Loucy (cell line): ENCODE data around the gene GPC2.
A peak's percentile ranks its signal among the peaks of the same experiment; 100 is the strongest.

Source experiments
- EZH2phosphoT487 ChIP-seq: fragments of 200-600 bp; IDR thresholded peaks from 2 replicates; pipeline ENCODE4 v1.6.1; 2018; ENCODE audit warnings: antibody characterized with exemption, mild to moderate bottlenecking, moderate library complexity, borderline replicate concordance
- TF ChIP-seq, protein P1 (sequence below): fragments of 200-600 bp; sonication (generic); conservative IDR thresholded peaks from 2 replicates; pipeline ENCODE4 v1.5.1; 2014; ENCODE audit warnings: mild to moderate bottlenecking, antibody characterized with exemption, low read length

DNA sequence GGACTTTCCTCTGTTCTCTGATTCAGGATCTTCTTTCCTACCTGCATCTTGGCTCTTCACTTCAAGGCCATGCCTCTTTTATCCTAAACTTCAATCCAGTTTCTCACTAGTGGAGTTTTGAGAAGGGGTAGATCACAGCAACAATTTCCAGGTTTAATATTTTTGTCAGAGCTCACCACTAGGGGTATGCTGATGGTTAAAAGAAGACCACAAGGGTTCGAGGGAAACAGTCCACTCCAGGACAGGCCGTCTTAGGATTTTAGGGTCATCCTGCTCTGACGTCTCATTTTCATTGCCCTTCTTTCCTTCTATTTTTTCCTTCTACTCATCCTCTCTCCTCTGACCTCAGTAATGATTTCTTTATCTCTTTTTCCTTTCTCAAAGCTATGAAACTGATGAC is 11.9 kb upstream of the GPC2 start:
- TF ChIP-seq, protein P1, sequence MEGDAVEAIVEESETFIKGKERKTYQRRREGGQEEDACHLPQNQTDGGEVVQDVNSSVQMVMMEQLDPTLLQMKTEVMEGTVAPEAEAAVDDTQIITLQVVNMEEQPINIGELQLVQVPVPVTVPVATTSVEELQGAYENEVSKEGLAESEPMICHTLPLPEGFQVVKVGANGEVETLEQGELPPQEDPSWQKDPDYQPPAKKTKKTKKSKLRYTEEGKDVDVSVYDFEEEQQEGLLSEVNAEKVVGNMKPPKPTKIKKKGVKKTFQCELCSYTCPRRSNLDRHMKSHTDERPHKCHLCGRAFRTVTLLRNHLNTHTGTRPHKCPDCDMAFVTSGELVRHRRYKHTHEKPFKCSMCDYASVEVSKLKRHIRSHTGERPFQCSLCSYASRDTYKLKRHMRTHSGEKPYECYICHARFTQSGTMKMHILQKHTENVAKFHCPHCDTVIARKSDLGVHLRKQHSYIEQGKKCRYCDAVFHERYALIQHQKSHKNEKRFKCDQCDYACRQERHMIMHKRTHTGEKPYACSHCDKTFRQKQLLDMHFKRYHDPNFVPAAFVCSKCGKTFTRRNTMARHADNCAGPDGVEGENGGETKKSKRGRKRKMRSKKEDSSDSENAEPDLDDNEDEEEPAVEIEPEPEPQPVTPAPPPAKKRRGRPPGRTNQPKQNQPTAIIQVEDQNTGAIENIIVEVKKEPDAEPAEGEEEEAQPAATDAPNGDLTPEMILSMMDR, result peak; percentile 47
- TF ChIP-seq EZH2phosphoT487, result no peak
